Activated CD4-positive, alpha-beta T cell treated with anti-CD3 and anti-CD28 coated beads for 4 hours (primary cell): ENCODE results near the gene PCNT.
"Not testable (repeated sequence)": the region's sequence is repeated elsewhere in the genome, so short reads cannot be mapped to it uniquely, and the experiment has no call there.

Experiments
- DNase-seq, 2 donors: peaks; one replicate each; pipeline ENCODE4 v3.0.0-alpha.2; 2020

The PCNT gene

DNA sequence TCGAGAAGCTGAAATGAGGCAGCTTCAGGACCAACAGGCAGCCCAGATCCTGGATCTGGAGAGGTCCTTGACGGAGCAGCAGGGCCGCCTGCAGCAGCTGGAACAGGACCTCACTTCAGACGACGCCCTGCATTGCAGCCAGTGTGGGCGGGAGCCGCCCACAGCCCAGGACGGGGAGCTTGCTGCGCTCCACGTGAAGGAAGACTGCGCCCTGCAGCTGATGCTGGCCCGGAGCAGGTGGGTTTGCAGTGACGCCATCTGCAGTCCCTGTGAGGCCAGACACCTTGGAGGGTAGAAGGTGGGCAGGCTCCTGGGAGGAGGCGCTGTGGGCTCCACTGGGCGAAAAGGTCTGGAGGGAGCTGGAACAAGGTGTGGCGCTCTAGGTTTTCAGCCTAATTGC lies 39.7 kb downstream of the PCNT start:
- DNase-seq = no peak

- no peak for DNase-seq
Measured at GRCh38 chr21:46366091-46366490, 42.1 kb downstream of the PCNT start.

- no peak for DNase-seq
Measured at GRCh38 chr21:46366561-46366960, 42.6 kb downstream of the PCNT start.

- no peak for DNase-seq
Measured at GRCh38 chr21:46366966-46367365, 43.0 kb downstream of the PCNT start.

DNA sequence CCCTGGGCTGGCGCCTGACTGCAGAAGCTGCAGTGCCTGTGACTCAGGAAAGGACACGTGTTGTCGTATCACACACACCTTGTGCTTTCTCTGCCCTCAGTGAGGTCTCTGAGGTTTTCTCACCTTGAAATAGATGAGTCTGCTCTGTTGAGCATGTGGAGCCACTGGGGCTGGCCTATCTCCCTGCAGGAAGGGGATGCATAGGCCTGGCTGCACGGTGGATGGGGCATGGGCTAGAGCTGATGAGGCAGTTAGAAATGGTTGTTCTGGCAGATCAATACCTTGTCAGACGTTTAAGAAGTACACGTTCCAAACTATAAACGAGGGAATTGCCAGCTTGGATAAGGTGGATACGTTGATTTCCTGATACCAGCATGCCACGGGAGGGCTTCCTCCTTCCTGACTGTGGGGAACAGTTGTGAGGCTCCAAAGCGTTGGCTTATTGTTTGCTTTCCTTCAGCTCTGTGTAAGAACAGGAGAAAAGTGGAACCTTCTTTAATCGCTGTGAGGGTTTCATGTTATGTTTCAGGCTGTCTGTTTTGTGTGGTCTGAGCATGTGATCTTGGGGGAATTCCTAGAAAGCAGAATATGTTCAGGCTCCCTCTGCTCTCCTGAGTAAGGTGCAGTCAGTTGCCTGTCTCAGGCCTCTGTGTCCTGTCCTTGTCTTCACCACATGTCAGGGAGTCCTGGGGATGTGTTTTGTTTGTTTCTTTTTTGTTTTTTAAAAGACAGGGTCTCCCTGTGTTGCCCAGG lies 44.8 kb downstream of the PCNT start:
- DNase-seq = peak; percentile 6 to 8

- no peak for DNase-seq
Measured at GRCh38 chr21:46369520-46370235, 45.7 kb downstream of the PCNT start.

GRCh38 chr21:46371204-46372013 lies 47.5 kb downstream of the PCNT start:
- DNase-seq = no peak

DNA sequence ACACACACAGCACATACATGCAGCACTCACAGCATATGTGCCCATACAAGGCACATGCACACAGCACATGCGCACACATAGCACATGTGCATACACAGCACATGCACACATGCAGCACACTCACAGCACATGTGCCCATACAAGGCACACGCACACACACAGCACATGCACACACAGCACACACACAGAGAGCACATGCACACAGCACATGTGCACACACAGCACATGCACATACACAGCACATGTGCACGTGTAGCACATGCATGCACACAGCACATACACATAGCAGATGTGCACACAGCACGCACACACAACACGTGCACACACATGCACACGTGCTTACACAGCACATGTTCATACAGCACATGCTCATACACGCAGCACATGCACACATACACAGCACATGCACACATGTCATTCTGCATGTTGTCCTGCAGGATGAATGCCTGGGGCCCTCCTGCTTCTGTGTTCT lies 48.1 kb downstream of the PCNT start:
- no peak for DNase-seq

DNA sequence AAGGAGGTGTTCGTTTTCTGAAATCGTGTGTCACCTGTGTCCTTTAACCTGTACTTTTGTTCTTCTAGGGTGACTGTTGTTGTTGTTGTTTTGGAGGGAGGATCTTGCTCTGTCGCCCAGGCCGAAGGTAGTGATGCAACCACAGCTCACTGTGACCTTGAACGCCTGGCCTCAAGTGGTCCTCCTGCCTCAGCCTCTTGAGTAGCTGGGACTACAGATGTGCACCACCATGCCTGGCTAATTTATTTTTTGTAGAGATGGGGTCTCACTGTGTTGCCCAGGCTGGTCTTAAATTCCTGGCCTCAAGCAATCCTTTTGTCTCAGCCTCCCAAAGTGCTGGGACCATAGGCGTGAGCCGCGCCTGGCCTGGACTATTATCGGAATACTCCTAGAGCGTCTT lies 49.0 kb downstream of the PCNT start:
- DNase-seq = not testable (repeated sequence)

DNA sequence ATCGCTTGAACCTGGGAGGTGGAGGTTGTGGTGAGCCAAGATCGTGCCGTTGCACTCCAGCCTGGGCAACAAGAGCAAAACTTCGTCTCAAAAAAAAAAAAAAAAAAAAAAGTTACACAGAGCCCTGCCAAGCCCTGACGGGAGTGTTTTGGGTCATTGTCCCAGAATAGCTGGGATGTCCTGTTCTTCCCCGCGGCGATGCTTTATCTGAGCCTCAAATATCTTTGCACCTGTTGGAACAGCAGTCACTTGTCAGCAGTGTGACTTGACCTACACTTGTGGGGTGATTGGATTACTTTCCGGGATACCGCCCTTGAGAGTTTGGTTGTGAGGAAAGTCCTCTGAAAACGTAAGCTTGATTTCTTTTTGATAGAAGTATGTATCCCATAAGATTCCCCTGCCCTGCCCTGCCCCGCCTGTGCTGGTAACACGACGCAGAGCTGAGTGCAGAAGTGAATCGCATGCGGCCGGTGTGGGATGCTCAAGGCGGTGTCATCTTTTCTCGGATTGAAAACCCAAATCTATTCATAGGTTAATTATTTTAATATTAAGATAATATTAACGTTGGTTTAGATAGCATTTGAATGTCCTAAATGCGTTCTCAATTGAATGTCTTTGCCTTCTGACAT lies 50.9 kb downstream of the PCNT start:
- DNase-seq = no peak

- DNase-seq = no peak
Measured at GRCh38 chr21:46375560-46376230, 51.7 kb downstream of the PCNT start.

DNA sequence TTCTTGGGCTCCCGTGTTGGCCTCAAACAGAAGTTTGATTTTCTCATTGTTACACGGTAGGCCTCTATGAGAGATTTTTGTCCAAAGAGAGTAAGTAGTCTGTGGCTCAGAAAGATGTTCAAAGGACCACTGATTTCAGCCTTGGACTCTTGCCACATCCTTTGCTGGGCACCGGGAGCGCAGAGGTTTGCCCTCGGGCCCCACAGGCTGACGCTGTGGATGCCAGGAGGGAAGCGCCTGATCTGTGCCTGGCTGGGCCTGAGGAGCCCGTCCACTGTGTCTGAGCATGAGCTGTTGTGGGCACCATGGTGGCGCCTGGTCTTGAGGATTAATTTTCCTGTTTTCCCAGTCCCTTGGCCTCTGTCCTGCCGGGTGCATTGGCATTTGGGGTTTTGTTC lies 52.3 kb downstream of the PCNT start:
- DNase-seq = no peak

DNA sequence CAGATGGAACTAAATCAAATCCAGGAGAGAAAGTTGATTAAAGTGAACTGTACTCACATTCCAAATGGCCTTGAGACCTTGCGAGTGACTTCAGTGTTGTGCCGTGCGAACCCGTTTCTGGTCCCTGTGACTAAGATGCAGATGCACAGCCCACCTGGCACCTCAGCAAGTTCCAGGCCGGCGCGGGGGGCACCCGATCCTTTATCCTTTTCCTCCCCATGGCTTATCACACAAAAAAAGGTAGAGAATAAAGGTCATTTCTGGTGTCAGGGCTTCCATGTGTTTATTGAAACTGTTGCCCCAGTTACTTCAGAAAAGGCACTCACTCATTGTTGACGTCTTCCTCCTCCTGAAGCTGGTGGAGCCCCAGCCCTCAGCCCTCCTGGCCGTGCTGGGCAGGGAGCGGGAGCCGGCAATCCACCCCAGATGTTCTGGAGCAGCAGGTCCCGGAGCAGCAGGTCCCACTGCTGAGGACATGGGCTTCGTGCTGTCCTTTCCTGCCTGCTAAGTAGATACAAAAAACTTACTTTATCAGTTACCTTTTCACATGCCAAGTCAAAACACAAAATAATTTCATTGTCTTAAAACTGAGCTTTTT lies 53.0 kb downstream of the PCNT start:
- DNase-seq = no peak

DNA sequence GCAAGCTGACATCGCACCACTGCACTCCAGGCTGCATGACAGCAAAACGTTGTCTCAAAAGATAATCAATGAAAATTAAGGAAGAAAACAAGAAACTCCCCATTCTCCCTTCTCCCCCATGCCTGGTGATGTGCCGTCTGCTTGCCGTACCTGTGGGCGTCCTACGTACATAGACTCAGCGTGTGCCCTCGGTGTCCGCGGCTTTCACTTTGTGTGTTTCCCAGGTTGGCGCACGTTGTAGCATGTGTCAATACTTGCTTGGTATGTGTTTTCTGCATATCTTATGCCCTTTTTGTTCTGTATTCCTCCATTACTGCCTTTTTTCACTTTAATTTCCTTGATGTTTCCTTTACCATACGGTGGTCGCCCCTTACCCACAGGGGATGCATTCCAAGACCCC lies 53.8 kb downstream of the PCNT start:
- no peak for DNase-seq

GRCh38 chr21:46379105-46379504 lies 55.1 kb downstream of the PCNT start:
- DNase-seq = no peak

GRCh38 chr21:46379691-46380090 lies 55.7 kb downstream of the PCNT start:
- no peak for DNase-seq

DNA sequence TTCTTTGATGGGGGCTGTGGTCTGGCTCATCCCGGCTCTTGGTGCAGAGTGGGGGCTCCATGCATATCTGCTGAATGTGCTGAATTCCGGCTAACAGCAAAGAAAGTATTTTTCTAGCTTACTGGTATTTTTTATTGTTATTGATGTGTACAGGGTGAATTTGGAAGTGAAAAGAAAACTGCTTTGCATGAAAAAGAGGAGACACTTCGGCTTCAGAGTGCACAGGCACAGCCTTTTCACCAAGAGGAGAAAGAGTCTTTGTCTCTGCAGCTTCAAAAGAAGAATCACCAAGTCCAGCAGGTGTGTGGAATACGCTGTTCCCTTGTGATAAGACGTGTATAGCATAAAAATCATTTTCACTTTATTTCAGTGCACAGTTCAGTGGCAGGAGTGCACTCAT lies 57.6 kb downstream of the PCNT start:
- DNase-seq = no peak

GRCh38 chr21:46384556-46384955 lies 60.6 kb downstream of the PCNT start:
- no peak for DNase-seq

GRCh38 chr21:46385846-46386733 lies 62.1 kb downstream of the PCNT start:
- DNase-seq = no peak

GRCh38 chr21:46386734-46387088 lies 62.8 kb downstream of the PCNT start:
- no peak for DNase-seq
